Astrocyte (in vitro differentiated cells and primary cell): ENCODE measurements around the gene WDR35. TPM values are rescaled to one million over a fixed set of nuclear protein-coding genes. Genes with fewer than 3 reads are reported as not detected.
"Not testable (repeated sequence)": the region's sequence is repeated elsewhere in the genome, so short reads cannot be mapped to it uniquely, and the experiment has no call there.

Source experiments
- DNase-seq: peaks from one replicate; pipeline ENCODE4 v3.0.0-alpha.2; 2010; ENCODE audit warnings: low read depth
- FAIRE-seq: peaks from 2 replicates; lab custom pipeline; 2011; peaks lifted over from hg19 to GRCh38; lab: Jason Lieb, UNC
- H2AFZ ChIP-seq: 2 replicates; pipeline ENCODE4 v1.6.0; 2012; ENCODE audit warnings: low read depth, low read length, inconsistent platforms
- H3K27ac ChIP-seq: 2 replicates; pipeline ENCODE4 v1.5.1; 2011; ENCODE audit warnings: low read depth, low read length, inconsistent platforms
- H3K27me3 ChIP-seq: 2 replicates; pipeline ENCODE4 v1.6.0; 2011; ENCODE audit warnings: low read length, inconsistent platforms; ENCODE audit not compliant: insufficient read depth
- H3K36me3 ChIP-seq: 2 replicates; pipeline ENCODE4 v1.5.1; 2011; ENCODE audit warnings: low read length, inconsistent platforms; ENCODE audit not compliant: insufficient read depth
- H3K4me1 ChIP-seq: 2 replicates; pipeline ENCODE4 v1.5.1; 2011; ENCODE audit warnings: low read length, inconsistent platforms; ENCODE audit not compliant: insufficient read depth
- H3K4me2 ChIP-seq: 2 replicates; pipeline ENCODE4 v1.6.0; 2012; ENCODE audit warnings: low read length, inconsistent platforms
- H3K4me3 ChIP-seq: 2 replicates; pipeline ENCODE4 v1.5.1; 2011; ENCODE audit warnings: low read depth, mild to moderate bottlenecking, low read length, inconsistent platforms; ENCODE audit not compliant: insufficient read depth
- H3K79me2 ChIP-seq: 2 replicates; pipeline ENCODE4 v1.6.0; 2012; ENCODE audit warnings: mild to moderate bottlenecking, low read length, inconsistent platforms; ENCODE audit not compliant: insufficient read depth
- H3K9ac ChIP-seq: 2 replicates; pipeline ENCODE4 v1.6.0; 2012; ENCODE audit warnings: mild to moderate bottlenecking, low read length, inconsistent platforms
- H3K9me3 ChIP-seq: 2 replicates; pipeline ENCODE4 v1.5.1; 2012; ENCODE audit warnings: low read depth, mild to moderate bottlenecking, low read length, inconsistent platforms; ENCODE audit not compliant: insufficient read depth
- H4K20me1 ChIP-seq: 2 replicates; pipeline ENCODE4 v1.6.0; 2012; ENCODE audit warnings: low read length, inconsistent platforms; ENCODE audit not compliant: insufficient read depth
- H3K27ac Mint-ChIP-seq: one replicate; pipeline ENCODE4 v1.8.0; 2021; ENCODE audit warnings: mild to moderate bottlenecking, mixed read lengths; ENCODE audit not compliant: unreplicated experiment
- H3K27me3 Mint-ChIP-seq: one replicate; pipeline ENCODE4 v1.8.0; 2021; ENCODE audit warnings: low read depth, mixed read lengths; ENCODE audit not compliant: unreplicated experiment
- H3K36me3 Mint-ChIP-seq: one replicate; pipeline ENCODE4 v1.8.0; 2021; ENCODE audit warnings: low read depth, mixed read lengths; ENCODE audit not compliant: unreplicated experiment
- H3K4me1 Mint-ChIP-seq: one replicate; pipeline ENCODE4 v1.8.0; 2021; ENCODE audit warnings: low read depth, mixed read lengths; ENCODE audit not compliant: unreplicated experiment
- H3K4me3 Mint-ChIP-seq: one replicate; pipeline ENCODE4 v1.8.0; 2021; ENCODE audit warnings: mild to moderate bottlenecking, moderate library complexity, mixed read lengths; ENCODE audit not compliant: unreplicated experiment
- H3K9me3 Mint-ChIP-seq: one replicate; pipeline ENCODE4 v1.8.0; 2021; ENCODE audit warnings: mild to moderate bottlenecking, mixed read lengths; ENCODE audit not compliant: unreplicated experiment
- EZH2 ChIP-seq: IDR thresholded peaks from 2 replicates; pipeline ENCODE4 v1.6.1; 2012; ENCODE audit warnings: mild to moderate bottlenecking, low read length, inconsistent platforms; ENCODE audit not compliant: insufficient read depth
- total RNA-seq: library from RNA; stranded (reverse); gene quantifications from 2 replicates; pipeline ENCODE4 v1.2.1, GENCODE V29; 2021
- TF ChIP-seq, protein P1 (sequence below): IDR thresholded peaks from 2 replicates; pipeline ENCODE4 v1.5.1; 2011; ENCODE audit warnings: low read depth, mild to moderate bottlenecking, inconsistent platforms, low read length, moderate library complexity; ENCODE audit not compliant: insufficient read depth

The WDR35 gene
- total RNA-seq, 1 donor from 2014 or later, result 9.6 TPM

- Mint-ChIP-seq H3K4me1 (peaks cover 3% of the 10 kb centered on the region), H3K9me3 (peaks cover 3% of the 10 kb centered on the region), H3K27ac (no peak overlapping the region), H3K4me3 (no peak overlapping the region), H3K36me3 (peaks cover 7% of the 10 kb centered on the region), H3K27me3 (peaks cover 29% of the 10 kb centered on the region)
- TF ChIP-seq, protein P1, sequence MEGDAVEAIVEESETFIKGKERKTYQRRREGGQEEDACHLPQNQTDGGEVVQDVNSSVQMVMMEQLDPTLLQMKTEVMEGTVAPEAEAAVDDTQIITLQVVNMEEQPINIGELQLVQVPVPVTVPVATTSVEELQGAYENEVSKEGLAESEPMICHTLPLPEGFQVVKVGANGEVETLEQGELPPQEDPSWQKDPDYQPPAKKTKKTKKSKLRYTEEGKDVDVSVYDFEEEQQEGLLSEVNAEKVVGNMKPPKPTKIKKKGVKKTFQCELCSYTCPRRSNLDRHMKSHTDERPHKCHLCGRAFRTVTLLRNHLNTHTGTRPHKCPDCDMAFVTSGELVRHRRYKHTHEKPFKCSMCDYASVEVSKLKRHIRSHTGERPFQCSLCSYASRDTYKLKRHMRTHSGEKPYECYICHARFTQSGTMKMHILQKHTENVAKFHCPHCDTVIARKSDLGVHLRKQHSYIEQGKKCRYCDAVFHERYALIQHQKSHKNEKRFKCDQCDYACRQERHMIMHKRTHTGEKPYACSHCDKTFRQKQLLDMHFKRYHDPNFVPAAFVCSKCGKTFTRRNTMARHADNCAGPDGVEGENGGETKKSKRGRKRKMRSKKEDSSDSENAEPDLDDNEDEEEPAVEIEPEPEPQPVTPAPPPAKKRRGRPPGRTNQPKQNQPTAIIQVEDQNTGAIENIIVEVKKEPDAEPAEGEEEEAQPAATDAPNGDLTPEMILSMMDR, result no peak
- TF ChIP-seq EZH2, result no peak
- H3K36me3 ChIP-seq, result no peaks in the 10 kb centered on the region
- no peaks in the 10 kb centered on the region for H3K4me1 ChIP-seq
- H4K20me1 ChIP-seq, result no peaks in the 10 kb centered on the region
- H3K4me3 ChIP-seq, result no peak overlapping the region
- no peaks in the 10 kb centered on the region for H3K79me2 ChIP-seq
- H3K9ac ChIP-seq, result no peak overlapping the region
- FAIRE-seq, result no peak
- no peaks in the 10 kb centered on the region for H3K27me3 ChIP-seq
- no peak overlapping the region for H3K27ac ChIP-seq
- H2AFZ ChIP-seq, result no peak overlapping the region
- DNase-seq, result no peak
- no peaks in the 10 kb centered on the region for H3K9me3 ChIP-seq
- H3K4me2 ChIP-seq, result no peak overlapping the region
Observed at GRCh38 chr2:19882286-19882685, 107.6 kb downstream of the WDR35 start.

DNA sequence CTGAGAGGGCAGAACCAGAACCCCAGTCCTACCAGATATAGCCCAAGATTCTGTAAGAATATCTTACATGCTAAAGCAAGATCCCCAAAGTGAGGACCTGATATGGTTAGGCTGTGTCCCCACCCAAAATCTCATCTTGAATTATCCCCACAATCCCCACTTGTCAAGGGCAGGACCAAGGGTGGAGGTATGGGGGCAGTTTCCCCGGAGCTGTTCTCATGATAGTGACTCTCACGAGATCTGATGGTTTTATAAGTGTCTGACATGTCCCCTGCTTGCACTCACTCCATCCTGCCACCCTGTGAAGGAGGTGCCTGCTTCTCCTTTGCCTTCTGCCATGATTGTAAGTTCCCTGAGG, 108.0 kb downstream of the WDR35 start:
- DNase-seq (no peak), FAIRE-seq (no peak)
- Histone ChIP-seq H3K9me3 (no peaks in the 10 kb centered on the region), H3K4me1 (no peaks in the 10 kb centered on the region), H3K27ac (no peak overlapping the region), H2AFZ (no peak overlapping the region), H3K9ac (no peak overlapping the region), H3K4me2 (no peak overlapping the region), H3K36me3 (no peaks in the 10 kb centered on the region), H4K20me1 (no peaks in the 10 kb centered on the region), H3K79me2 (no peaks in the 10 kb centered on the region), H3K4me3 (no peak overlapping the region), H3K27me3 (no peaks in the 10 kb centered on the region)
- Mint-ChIP-seq H3K4me3 (no peak overlapping the region), H3K36me3 (peaks cover 7% of the 10 kb centered on the region), H3K27me3 (peaks cover 29% of the 10 kb centered on the region), H3K9me3 (peaks cover 3% of the 10 kb centered on the region), H3K27ac (no peak overlapping the region), H3K4me1 (peaks cover 3% of the 10 kb centered on the region)
- no peak for TF ChIP-seq EZH2
- TF ChIP-seq, protein P1, result no peak

GRCh38 chr2:19881221-19881907, 108.5 kb downstream of the WDR35 start:
- Histone ChIP-seq H2AFZ (no peak overlapping the region), H3K4me3 (no peak overlapping the region), H3K4me1 (no peaks in the 10 kb centered on the region), H3K9ac (no peak overlapping the region), H4K20me1 (no peaks in the 10 kb centered on the region), H3K27ac (no peak overlapping the region), H3K36me3 (no peaks in the 10 kb centered on the region), H3K79me2 (no peaks in the 10 kb centered on the region), H3K27me3 (no peaks in the 10 kb centered on the region), H3K4me2 (no peak overlapping the region), H3K9me3 (no peaks in the 10 kb centered on the region)
- no peak for TF ChIP-seq EZH2
- TF ChIP-seq, protein P1, result no peak
- DNase-seq (no peak), FAIRE-seq (no peak)
- peaks cover 3% of the 10 kb centered on the region for H3K4me1 Mint-ChIP-seq
- H3K27ac Mint-ChIP-seq, result no peak overlapping the region
- peaks cover 7% of the 10 kb centered on the region for H3K36me3 Mint-ChIP-seq
- H3K4me3 Mint-ChIP-seq, result no peak overlapping the region
- peaks cover 29% of the 10 kb centered on the region for H3K27me3 Mint-ChIP-seq
- H3K9me3 Mint-ChIP-seq, result peaks cover 3% of the 10 kb centered on the region

DNA sequence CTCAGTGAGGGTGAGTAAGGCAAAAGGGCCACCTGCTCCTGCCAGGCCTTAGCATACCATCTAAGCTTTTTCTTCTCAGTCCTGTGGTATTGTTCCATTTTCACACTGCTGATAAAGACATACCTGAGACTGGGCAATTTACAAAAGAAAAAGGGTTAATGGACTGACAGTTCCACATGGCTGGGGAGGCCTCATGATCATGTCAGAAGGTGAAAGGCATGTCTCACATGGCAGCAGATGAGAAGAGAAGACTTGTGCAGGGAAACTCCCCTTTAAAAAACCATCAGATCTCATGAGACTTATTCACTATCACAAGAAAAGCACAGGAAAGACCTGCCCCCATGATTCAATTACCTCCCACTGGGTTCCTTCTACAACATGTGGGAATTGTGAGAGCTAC, 109.7 kb downstream of the WDR35 start:
- not testable (repeated sequence) for H3K9me3 ChIP-seq, H3K27me3 ChIP-seq, H3K27ac Mint-ChIP-seq, H3K27ac ChIP-seq, H3K4me1 ChIP-seq, H3K36me3 ChIP-seq, H3K9ac ChIP-seq, FAIRE-seq, H3K36me3 Mint-ChIP-seq, H2AFZ ChIP-seq, H3K4me1 Mint-ChIP-seq, H3K4me3 ChIP-seq, H3K9me3 Mint-ChIP-seq, DNase-seq, H3K79me2 ChIP-seq, H4K20me1 ChIP-seq, H3K4me3 Mint-ChIP-seq, H3K4me2 ChIP-seq
- peaks cover 29% of the 10 kb centered on the region for H3K27me3 Mint-ChIP-seq
